ENCODE measurements around the gene PGAM2.
A peak's percentile ranks its signal among the peaks of the same experiment; 100 is the strongest.
"Not testable (repeated sequence)": the region's sequence is repeated elsewhere in the genome, so short reads cannot be mapped to it uniquely, and the experiment has no call there.

The PGAM2 gene

GRCh38 chr7:44022796-44023467 lies 42.4 kb downstream of the PGAM2 start:
- H3K4me1 Mint-ChIP-seq (ENCODE audit: low read depth) = peaks cover 21% of the 10 kb centered on the region
- peak overlapping the region; percentile 37 for H3K4me3 Mint-ChIP-seq
- not testable (repeated sequence) for H3K9me3 Mint-ChIP-seq; H3K27me3 Mint-ChIP-seq; H3K36me3 Mint-ChIP-seq (ENCODE audit: low read depth)
- peak overlapping the region; percentile 88 for H3K27ac Mint-ChIP-seq

GRCh38 chr7:44022069-44022468 lies 43.3 kb downstream of the PGAM2 start:
- peaks cover 25% of the 10 kb centered on the region for H3K4me1 Mint-ChIP-seq (ENCODE audit: low read depth)
- not testable (repeated sequence) for H3K4me3 Mint-ChIP-seq; H3K27me3 Mint-ChIP-seq; H3K27ac Mint-ChIP-seq; H3K36me3 Mint-ChIP-seq (ENCODE audit: low read depth); H3K9me3 Mint-ChIP-seq

GRCh38 chr7:44019825-44020224 lies 45.5 kb downstream of the PGAM2 start:
- not testable (repeated sequence) for H3K9me3 Mint-ChIP-seq; H3K36me3 Mint-ChIP-seq (ENCODE audit: low read depth)
- H3K4me1 Mint-ChIP-seq (ENCODE audit: low read depth) = peaks cover 25% of the 10 kb centered on the region

GRCh38 chr7:44018857-44019807 lies 46.2 kb downstream of the PGAM2 start:
- not testable (repeated sequence) for H3K9me3 Mint-ChIP-seq; H3K27me3 Mint-ChIP-seq; H3K36me3 Mint-ChIP-seq (ENCODE audit: low read depth)
- Mint-ChIP-seq H3K4me3 (peak overlapping the region; percentile 87), H3K4me1 (ENCODE audit: low read depth) (peaks cover 25% of the 10 kb centered on the region), H3K27ac (peak overlapping the region; percentile 72)

More at GRCh38 chr7:44019825-44020224, 45.5 kb downstream of the PGAM2 start:
- not testable (repeated sequence) for H3K27ac Mint-ChIP-seq, H3K27me3 Mint-ChIP-seq, H3K4me3 Mint-ChIP-seq

- H3K4me1 Mint-ChIP-seq (ENCODE audit: low read depth); H3K27ac Mint-ChIP-seq; H3K36me3 Mint-ChIP-seq (ENCODE audit: low read depth); H3K27me3 Mint-ChIP-seq; H3K9me3 Mint-ChIP-seq; H3K4me3 Mint-ChIP-seq: not testable (repeated sequence)
Observed at GRCh38 chr7:44015090-44015489, 50.3 kb downstream of the PGAM2 start.
